Prostate gland (tissue), 2 donors: Measurements from ENCODE around the gene CCSER1.

Experiments
- POLR2A ChIP-seq: fragments of 450-650 bp; IDR thresholded peaks from one replicate; pipeline ENCODE4 v1.6.1; 2016; ENCODE audit warnings: antibody characterized with exemption, mild to moderate bottlenecking
- POLR2AphosphoS5 ChIP-seq: sonication (generic); formaldehyde crosslinking; IDR thresholded peaks from one replicate; pipeline ENCODE4 v1.6.1; 2017; ENCODE audit warnings: antibody characterized with exemption
- TF ChIP-seq, protein P1 (sequence below), 4 experiments: fragments of 200-600 bp in 2 of 4; fragments of 450-650 bp in 2 of 4; sonication (generic) in 2 of 4; IDR thresholded peaks; 1 replicate in 3 of 4; 2 replicates in 1 of 4; pipeline ENCODE4 v1.5.1; 2016 to 2019; ENCODE audit warnings: antibody characterized with exemption in 4 of 4, mild to moderate bottlenecking in 2 of 4, moderate library complexity in 2 of 4

DNA sequence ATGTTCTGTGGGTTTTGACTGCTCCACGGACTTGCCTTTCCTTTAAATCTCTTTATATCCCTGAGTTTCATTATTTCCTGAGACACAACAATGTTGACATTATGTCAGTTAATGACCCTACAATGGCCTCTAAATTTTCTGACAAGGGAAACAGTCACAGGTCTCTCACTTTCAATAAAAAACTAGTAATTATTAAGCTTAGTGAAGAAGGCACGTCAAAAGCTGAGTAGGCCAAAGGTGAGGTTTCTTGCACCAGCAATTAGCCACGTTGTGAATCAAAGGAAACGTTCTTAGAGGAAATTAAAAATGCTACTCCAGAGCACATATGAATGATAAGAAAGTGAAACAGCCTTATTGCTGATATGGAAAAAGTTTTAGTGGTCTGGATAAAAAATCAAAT, 1246.4 kb downstream of the CCSER1 start:
- TF ChIP-seq, protein P1, sequence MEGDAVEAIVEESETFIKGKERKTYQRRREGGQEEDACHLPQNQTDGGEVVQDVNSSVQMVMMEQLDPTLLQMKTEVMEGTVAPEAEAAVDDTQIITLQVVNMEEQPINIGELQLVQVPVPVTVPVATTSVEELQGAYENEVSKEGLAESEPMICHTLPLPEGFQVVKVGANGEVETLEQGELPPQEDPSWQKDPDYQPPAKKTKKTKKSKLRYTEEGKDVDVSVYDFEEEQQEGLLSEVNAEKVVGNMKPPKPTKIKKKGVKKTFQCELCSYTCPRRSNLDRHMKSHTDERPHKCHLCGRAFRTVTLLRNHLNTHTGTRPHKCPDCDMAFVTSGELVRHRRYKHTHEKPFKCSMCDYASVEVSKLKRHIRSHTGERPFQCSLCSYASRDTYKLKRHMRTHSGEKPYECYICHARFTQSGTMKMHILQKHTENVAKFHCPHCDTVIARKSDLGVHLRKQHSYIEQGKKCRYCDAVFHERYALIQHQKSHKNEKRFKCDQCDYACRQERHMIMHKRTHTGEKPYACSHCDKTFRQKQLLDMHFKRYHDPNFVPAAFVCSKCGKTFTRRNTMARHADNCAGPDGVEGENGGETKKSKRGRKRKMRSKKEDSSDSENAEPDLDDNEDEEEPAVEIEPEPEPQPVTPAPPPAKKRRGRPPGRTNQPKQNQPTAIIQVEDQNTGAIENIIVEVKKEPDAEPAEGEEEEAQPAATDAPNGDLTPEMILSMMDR (IDR thresholded peaks at IDR 0.05) = no peak
- no peak for TF ChIP-seq POLR2A
- TF ChIP-seq POLR2AphosphoS5 = no peak
